ENCODE results near the gene ITGBL1.

The ITGBL1 gene

GRCh38 chr13:101703081-101703480 lies 250.6 kb downstream of the ITGBL1 start:
- no peak for DNase-seq (ENCODE audit: low spot score)

GRCh38 chr13:101703838-101704237 lies 251.4 kb downstream of the ITGBL1 start:
- DNase-seq (ENCODE audit: low spot score), result no peak

- DNase-seq (ENCODE audit: low spot score), result no peak
Observed at GRCh38 chr13:101706651-101707050, 254.2 kb downstream of the ITGBL1 start.

- no peak for DNase-seq (ENCODE audit: low spot score)
Observed at GRCh38 chr13:101707659-101708058, 255.2 kb downstream of the ITGBL1 start.

- DNase-seq (ENCODE audit: low spot score), result no peak
Observed at GRCh38 chr13:101708115-101708514, 255.6 kb downstream of the ITGBL1 start.

GRCh38 chr13:101709952-101710351 lies 257.5 kb downstream of the ITGBL1 start:
- DNase-seq (ENCODE audit: low spot score), result no peak

- no peak for DNase-seq (ENCODE audit: low spot score)
Observed at GRCh38 chr13:101711307-101712025, 259.0 kb downstream of the ITGBL1 start.

GRCh38 chr13:101712026-101712348 lies 259.5 kb downstream of the ITGBL1 start:
- DNase-seq (ENCODE audit: low spot score), result no peak

GRCh38 chr13:101714195-101714594 lies 261.7 kb downstream of the ITGBL1 start:
- DNase-seq (ENCODE audit: low spot score), result no peak

- DNase-seq (ENCODE audit: low spot score), result no peak
Observed at GRCh38 chr13:101717353-101717752, 264.9 kb downstream of the ITGBL1 start.

GRCh38 chr13:101718496-101718895 lies 266.0 kb downstream of the ITGBL1 start:
- no peak for DNase-seq (ENCODE audit: low spot score)

- no peak for DNase-seq (ENCODE audit: low spot score)
Observed at GRCh38 chr13:101726681-101727080, 274.2 kb downstream of the ITGBL1 start.

- DNase-seq (ENCODE audit: low spot score), result no peak
Observed at GRCh38 chr13:101727118-101727517, 274.6 kb downstream of the ITGBL1 start.

GRCh38 chr13:101728021-101728420 lies 275.5 kb downstream of the ITGBL1 start:
- no peak for DNase-seq (ENCODE audit: low spot score)

GRCh38 chr13:101728615-101729014 lies 276.1 kb downstream of the ITGBL1 start:
- no peak for DNase-seq (ENCODE audit: low spot score)

- no peak for DNase-seq (ENCODE audit: low spot score)
Observed at GRCh38 chr13:101730420-101731000, 278.0 kb downstream of the ITGBL1 start.

GRCh38 chr13:101736566-101736965 lies 284.1 kb downstream of the ITGBL1 start:
- DNase-seq (ENCODE audit: low spot score), result no peak

- no peak for DNase-seq (ENCODE audit: low spot score)
Observed at GRCh38 chr13:101738336-101738735, 285.9 kb downstream of the ITGBL1 start.

GRCh38 chr13:101739382-101740178 lies 287.1 kb downstream of the ITGBL1 start:
- no peak for DNase-seq (ENCODE audit: low spot score)

GRCh38 chr13:101746513-101746912 lies 294.0 kb downstream of the ITGBL1 start:
- DNase-seq (ENCODE audit: low spot score), result no peak

- no peak for DNase-seq (ENCODE audit: low spot score)
Observed at GRCh38 chr13:101747039-101747438, 294.6 kb downstream of the ITGBL1 start.

- no peak for DNase-seq (ENCODE audit: low spot score)
Observed at GRCh38 chr13:101749584-101749983, 297.1 kb downstream of the ITGBL1 start.

- no peak for DNase-seq (ENCODE audit: low spot score)
Observed at GRCh38 chr13:101751488-101751887, 299.0 kb downstream of the ITGBL1 start.
